Parathyroid adenoma (tissue), 2 donors: ENCODE results near the gene ZNF414.

ENCODE experiments used
- H2AFZ ChIP-seq: fragments of 300-600 bp; sonication (generic); one replicate; pipeline ENCODE4 v1.7.0; 2017; ENCODE audit warnings: antibody characterized with exemption, mild to moderate bottlenecking
- H3K27ac ChIP-seq: fragments of 300-600 bp; sonication (generic); one replicate; pipeline ENCODE4 v1.7.0; 2017
- H3K27me3 ChIP-seq: fragments of 300-600 bp; sonication (generic); one replicate; pipeline ENCODE4 v1.7.0; 2017; ENCODE audit warnings: low read length; ENCODE audit not compliant: control insufficient read depth, insufficient read depth
- H3K36me3 ChIP-seq: fragments of 300-600 bp; sonication (generic); one replicate; pipeline ENCODE4 v1.7.0; 2017; ENCODE audit warnings: low read length; ENCODE audit not compliant: control insufficient read depth, insufficient read depth
- H3K4me1 ChIP-seq: fragments of 300-600 bp; sonication (generic); one replicate; pipeline ENCODE4 v1.7.0; 2017; ENCODE audit warnings: control low read depth
- H3K4me2 ChIP-seq: fragments of 300-600 bp; sonication (generic); one replicate; pipeline ENCODE4 v1.7.0; 2017; ENCODE audit warnings: low read length
- H3K4me3 ChIP-seq: fragments of 300-600 bp; sonication (generic); one replicate; pipeline ENCODE4 v1.7.0; 2017; ENCODE audit warnings: low read depth, low read length
- H3K79me2 ChIP-seq: fragments of 300-600 bp; sonication (generic); one replicate; pipeline ENCODE4 v1.7.0; 2017; ENCODE audit warnings: control low read depth
- H3K9ac ChIP-seq: fragments of 300-600 bp; sonication (generic); one replicate; pipeline ENCODE4 v1.7.0; 2017; ENCODE audit warnings: mild to moderate bottlenecking
- H3K9me3 ChIP-seq: fragments of 300-600 bp; sonication (generic); one replicate; pipeline ENCODE4 v1.7.0; 2017; ENCODE audit warnings: low read length; ENCODE audit not compliant: control insufficient read depth
- TF ChIP-seq, protein P1 (sequence below): fragments of 300-600 bp; sonication (generic); IDR thresholded peaks from one replicate; pipeline ENCODE4 v1.7.0; 2017; ENCODE audit warnings: antibody characterized with exemption, mild to moderate bottlenecking
- donor health status: primary hyperparathyroidism.

ZNF414 gene

DNA sequence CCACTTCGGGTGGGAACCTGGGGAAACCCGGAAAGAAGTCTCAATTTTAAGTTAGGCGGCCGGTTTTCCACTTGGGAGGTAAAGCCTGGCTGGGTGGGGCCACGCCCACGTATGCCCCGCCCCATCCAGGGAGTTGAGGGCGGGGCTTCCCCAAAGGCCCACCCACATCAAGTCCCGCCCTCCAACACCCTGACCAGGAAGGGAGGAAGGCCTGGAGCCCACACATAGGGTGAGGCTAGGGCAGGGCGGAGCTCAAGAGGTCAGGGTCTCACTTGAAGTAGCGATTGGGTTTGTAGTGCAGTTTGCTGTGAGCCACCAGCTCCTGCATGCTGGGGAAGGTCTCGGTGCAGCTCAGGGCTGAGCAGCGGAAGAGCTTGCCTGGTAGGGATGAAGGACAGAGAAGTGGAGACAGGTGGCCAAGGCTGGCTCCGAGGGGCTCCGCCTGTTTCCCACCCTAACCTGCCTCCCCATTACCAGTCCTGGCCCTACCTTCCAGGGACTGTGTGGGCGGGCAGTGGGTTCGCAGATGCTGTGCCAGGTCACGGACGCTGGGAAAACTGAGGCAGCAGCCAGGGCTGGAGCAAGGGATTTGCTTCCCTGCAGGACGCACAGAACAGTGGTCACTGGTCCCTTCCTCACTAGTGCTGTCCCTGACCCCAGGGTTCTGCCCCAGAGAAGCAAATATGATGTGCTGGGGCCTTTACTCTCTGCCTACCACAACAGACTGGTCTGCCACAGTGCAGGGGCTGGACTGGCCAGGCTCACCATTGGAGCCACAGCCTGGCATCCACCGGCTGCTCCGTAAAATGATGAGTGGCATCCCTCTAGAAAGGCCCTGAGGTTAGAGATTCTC lies 1.6 kb downstream of the ZNF414 start:
- Histone ChIP-seq H3K4me2 (no peak overlapping the region), H2AFZ (no peak overlapping the region), H3K4me1 (peaks cover 9% of the 10 kb centered on the region), H3K9me3 (no peaks in the 10 kb centered on the region), H3K36me3 (no peaks in the 10 kb centered on the region), H3K79me2 (no peaks in the 10 kb centered on the region), H3K27me3 (no peaks in the 10 kb centered on the region), H3K27ac (no peak overlapping the region), H3K9ac (no peak overlapping the region), H3K4me3 (no peak overlapping the region)
- TF ChIP-seq, protein P1, sequence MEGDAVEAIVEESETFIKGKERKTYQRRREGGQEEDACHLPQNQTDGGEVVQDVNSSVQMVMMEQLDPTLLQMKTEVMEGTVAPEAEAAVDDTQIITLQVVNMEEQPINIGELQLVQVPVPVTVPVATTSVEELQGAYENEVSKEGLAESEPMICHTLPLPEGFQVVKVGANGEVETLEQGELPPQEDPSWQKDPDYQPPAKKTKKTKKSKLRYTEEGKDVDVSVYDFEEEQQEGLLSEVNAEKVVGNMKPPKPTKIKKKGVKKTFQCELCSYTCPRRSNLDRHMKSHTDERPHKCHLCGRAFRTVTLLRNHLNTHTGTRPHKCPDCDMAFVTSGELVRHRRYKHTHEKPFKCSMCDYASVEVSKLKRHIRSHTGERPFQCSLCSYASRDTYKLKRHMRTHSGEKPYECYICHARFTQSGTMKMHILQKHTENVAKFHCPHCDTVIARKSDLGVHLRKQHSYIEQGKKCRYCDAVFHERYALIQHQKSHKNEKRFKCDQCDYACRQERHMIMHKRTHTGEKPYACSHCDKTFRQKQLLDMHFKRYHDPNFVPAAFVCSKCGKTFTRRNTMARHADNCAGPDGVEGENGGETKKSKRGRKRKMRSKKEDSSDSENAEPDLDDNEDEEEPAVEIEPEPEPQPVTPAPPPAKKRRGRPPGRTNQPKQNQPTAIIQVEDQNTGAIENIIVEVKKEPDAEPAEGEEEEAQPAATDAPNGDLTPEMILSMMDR = no peak

DNA sequence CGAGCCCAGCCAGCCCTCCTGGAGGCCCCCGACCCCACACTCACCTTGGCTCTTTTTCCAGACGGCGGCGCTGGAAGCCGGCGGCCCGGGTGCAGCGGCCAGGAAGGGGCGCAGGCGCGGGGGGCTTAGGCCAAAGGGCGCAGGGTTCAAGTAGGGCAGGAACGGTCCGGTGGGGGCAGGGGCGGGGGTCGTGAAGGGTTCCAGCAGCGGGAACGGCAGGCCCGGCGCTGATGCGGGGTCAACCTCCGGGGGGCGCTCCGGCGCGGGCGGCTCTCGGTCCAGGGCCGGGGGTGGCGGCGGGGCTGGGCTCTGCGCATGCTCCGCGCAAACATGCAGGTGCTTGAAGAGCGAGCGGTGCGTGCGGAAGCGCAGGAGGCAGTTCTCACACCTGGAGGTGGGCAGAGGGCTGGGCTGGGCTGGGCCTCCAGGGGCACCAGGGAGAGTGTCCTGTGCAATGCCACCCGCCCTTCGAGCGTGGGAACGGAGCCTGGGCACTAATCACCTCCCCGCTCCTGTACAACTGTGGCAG lies 2.3 kb downstream of the ZNF414 start:
- TF ChIP-seq, protein P1 = no peak
- peaks cover 9% of the 10 kb centered on the region for H3K4me1 ChIP-seq
- no peaks in the 10 kb centered on the region for H3K79me2 ChIP-seq
- H3K36me3 ChIP-seq = no peaks in the 10 kb centered on the region
- no peaks in the 10 kb centered on the region for H3K9me3 ChIP-seq
- no peak overlapping the region for H3K27ac ChIP-seq
- no peaks in the 10 kb centered on the region for H3K27me3 ChIP-seq
- H2AFZ ChIP-seq = no peak overlapping the region
- H3K9ac ChIP-seq = no peak overlapping the region
- H3K4me2 ChIP-seq = no peak overlapping the region
- no peak overlapping the region for H3K4me3 ChIP-seq

DNA sequence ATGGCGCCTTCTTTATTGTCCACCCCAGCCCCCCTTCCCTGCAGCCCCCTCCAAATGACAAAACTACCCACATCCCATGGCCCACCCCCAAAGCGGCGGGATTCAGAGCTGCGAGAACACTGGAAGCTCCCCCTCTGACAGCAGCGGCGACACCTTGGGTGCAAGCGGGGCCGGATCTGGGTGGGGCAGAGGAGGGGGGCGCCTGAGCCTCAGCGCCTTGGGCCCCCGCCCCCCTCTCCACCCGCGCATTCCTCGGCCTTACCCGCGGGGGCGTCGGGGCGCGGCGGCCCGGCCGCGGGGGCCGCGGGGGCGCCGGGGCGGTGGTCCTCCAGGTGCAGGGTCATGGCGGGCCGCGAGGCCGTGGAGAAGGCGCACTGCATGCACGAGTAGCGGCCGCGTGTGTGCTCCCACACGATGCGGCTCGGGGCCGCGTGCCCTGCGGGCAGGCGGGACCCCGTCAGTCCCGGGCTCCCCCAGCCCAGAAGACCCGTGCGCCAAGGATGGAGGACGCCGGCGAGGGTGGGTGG lies 3.3 kb downstream of the ZNF414 start:
- H3K79me2 ChIP-seq = no peaks in the 10 kb centered on the region
- H3K9ac ChIP-seq = no peak overlapping the region
- H3K36me3 ChIP-seq = no peaks in the 10 kb centered on the region
- H3K27ac ChIP-seq = no peak overlapping the region
- H2AFZ ChIP-seq = no peak overlapping the region
- TF ChIP-seq, protein P1 = no peak
- no peaks in the 10 kb centered on the region for H3K9me3 ChIP-seq
- H3K4me1 ChIP-seq = peaks cover 11% of the 10 kb centered on the region
- H3K27me3 ChIP-seq = no peaks in the 10 kb centered on the region
- no peak overlapping the region for H3K4me3 ChIP-seq
- H3K4me2 ChIP-seq = no peak overlapping the region

DNA sequence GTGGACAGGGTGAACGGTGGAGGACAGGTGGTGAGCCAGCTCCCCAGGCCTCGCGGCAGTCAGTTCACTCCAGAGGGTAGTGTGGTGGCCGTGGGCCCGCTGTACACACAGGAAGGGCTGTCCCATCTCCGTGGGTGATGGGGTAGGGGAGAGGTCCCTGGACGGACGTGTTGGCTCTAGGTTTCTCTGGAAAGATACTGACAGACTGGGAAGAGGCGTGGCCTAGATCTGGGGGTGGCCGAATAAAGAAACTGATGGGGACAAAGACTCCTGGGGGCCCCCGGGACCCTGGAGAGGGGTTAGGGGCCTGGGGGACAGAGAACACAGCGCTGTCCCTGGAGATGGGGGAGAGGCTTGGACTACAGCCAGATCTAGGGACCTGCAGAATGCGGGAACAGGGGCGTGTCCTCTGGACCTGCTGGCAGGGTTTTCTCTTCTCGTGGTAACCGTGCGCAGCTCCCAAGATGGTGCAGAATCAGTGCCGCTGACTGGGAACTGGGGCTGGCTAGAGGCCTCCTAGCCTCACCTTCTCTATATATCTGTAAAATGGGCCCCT lies 7.5 kb downstream of the ZNF414 start:
- no peak overlapping the region for H3K9ac ChIP-seq

More for the DNA sequence above, 7.5 kb downstream of the ZNF414 start:
- H3K27ac ChIP-seq = peak overlapping the region; percentile 52
- no peaks in the 10 kb centered on the region for H3K9me3 ChIP-seq
- TF ChIP-seq, protein P1 = peak; percentile 8
- peak overlapping the region; percentile 91 for H3K4me2 ChIP-seq
- no peaks in the 10 kb centered on the region for H3K79me2 ChIP-seq
- H2AFZ ChIP-seq = peak overlapping the region; percentile 93
- H3K4me3 ChIP-seq = peak overlapping the region; percentile 61
- H3K36me3 ChIP-seq = no peaks in the 10 kb centered on the region
- H3K4me1 ChIP-seq = peaks cover 2% of the 10 kb centered on the region
- H3K27me3 ChIP-seq = no peaks in the 10 kb centered on the region
